HG02884 (cell line): ENCODE data around the gene ZNF792.
"Not testable (repeated sequence)": the region's sequence is repeated elsewhere in the genome, so short reads cannot be mapped to it uniquely, and the experiment has no call there.

Source experiments
- ATAC-seq: cut with Tn5 transposase; IDR thresholded peaks from one replicate; pipeline ENCODE4 v1.9.1; 2021; ENCODE audit warnings: mild to moderate bottlenecking, moderate library complexity; ENCODE audit not compliant: unreplicated experiment

Gene ZNF792

GRCh38 chr19:34998777-34999497, 34.9 kb upstream of the ZNF792 start:
- ATAC-seq = no peak

GRCh38 chr19:34998224-34998623, 34.2 kb upstream of the ZNF792 start:
- ATAC-seq = not testable (repeated sequence)

DNA sequence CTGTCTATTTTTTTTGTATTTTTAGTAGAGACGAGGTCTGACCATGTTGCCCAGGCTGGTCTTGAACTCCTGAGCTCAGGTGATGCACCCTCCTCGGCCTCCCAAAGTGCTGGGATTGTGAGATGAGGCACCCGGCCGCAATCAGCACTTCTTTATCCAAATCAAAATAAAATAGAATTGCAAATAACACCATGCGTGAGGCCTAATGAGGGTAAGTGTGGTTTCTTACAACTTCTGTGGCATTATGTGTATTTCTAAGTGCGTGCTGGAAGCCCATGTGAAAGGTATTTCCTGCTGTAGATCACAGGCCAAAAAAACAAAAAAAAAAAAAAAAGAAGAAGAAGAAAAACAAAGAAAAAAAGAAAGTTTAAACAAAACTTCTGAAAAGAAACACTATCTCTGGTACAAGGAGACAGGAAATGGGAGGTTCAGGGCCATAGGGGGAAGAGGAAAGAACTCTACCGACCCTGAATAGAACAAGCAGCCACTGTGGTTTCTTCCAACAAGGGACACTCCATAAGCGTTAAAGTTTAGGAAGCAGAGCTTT, 33.1 kb upstream of the ZNF792 start:
- ATAC-seq = no peak

GRCh38 chr19:34995551-34995950, 31.5 kb upstream of the ZNF792 start:
- no peak for ATAC-seq

GRCh38 chr19:34994643-34995541, 30.9 kb upstream of the ZNF792 start:
- ATAC-seq = no peak

DNA sequence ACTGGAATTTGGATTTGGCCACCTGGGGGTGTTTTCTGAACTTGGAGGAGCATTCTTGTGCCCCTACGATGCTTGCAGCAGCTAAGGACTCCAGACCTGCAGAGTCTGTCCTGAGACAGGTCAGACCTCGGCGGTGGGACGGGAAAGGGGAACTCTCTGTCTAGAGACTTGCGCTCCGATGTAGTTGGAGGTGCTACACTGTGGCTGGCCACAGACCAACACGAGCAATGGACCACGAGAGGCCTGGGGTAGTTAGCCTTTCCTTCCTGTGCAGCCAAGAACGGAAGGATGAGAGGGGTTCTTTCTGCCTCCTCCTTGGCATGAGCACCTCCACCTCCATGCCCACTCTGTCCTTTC, 30.2 kb upstream of the ZNF792 start:
- ATAC-seq = no peak

DNA sequence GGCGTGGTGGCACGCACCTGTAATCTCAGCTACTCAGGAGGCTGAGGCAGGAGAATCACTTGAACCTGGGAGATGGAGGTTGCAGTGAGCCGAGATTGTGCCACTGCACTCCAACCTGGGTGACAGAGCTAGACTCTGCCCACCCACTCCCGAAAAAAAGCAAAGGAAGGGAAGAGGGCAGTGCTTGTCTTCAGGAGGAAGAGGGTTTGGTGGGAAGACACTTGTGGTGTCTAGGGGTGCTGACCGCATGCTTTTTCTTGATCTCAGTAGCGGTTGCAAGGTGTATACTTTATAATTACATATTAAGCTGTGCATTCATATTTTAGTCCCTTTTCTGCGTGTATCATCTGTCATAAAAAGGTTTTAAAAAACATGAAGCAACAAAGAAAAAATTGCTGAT, 28.6 kb upstream of the ZNF792 start:
- ATAC-seq = not testable (repeated sequence)

DNA sequence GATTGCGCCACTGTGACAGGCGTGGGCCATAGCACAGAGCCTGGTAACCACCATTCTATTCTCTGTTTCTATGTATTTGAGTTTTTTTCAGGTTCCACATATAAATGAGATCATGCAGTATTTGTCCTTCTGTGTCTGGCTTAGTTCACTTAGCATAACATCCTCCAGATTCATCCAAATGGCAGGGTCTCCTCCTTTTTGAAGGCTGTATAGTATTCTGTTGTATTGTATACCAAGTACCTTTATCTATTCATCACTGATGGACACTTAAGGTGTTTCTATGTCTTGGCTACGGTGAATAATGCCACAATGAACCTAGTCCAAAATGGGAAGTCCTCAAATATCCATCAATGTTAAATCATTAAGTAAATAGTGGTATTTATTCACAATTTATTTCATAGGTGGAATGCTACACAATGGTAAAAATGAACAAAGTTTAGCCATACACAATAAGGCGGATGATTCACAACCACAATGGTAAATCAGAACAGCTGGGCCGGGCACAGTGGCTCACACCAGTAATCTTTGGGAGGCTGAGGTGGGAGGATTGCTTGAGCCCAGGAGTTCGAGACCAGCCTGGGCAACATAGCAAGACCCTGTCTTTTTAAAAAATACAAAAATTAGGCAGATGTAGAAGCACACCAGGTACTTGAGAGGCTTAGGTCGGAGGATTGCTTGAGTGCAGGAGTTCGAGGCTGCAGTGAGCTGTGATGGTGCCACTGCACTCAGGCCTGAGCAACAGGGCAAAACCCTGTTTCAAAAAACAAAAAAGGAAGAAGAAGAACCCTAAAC, 27.7 kb upstream of the ZNF792 start:
- no peak for ATAC-seq

- no peak for ATAC-seq
Measured at GRCh38 chr19:34990578-34991192, 26.7 kb upstream of the ZNF792 start.

DNA sequence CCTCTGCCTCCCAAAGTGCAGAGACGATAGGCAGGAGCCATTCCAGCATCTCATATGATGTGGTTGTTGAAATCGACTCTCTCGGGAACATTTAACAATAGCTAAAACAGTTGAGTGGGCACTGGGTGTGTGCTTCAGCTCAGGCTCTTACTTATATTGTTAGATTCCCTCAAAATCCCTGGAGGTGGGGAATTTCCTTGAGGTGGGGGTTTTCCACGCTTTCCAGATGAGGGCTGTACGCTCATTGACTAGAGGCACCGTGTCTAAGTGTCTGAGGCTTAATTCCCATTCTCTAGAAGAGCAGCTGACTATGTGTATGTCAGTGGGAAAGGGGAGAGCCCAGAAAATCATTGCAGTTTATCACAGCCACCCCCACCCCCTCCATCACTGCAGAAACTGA, 25.3 kb upstream of the ZNF792 start:
- no peak for ATAC-seq

DNA sequence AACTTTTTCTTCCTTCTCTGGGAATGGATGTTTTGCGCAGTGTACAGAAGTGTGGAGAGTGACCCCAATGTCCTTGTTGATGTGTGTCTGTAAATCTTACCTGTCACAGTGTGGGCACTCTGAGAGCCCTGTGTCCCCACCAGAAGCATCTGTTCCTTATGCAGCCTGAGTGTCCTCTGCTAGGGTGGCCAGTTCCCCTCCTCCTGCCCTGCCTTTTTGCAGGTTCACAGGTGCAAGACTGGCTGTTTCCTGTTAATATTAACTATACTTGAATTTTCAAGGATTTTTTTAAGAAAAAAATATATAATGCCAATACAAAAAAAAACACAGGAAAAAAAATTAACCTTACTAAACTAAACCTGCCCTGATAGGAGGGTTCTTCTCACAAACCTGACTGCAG, 24.1 kb upstream of the ZNF792 start:
- ATAC-seq = no peak

GRCh38 chr19:34985249-34986022, 21.4 kb upstream of the ZNF792 start:
- ATAC-seq = no peak

DNA sequence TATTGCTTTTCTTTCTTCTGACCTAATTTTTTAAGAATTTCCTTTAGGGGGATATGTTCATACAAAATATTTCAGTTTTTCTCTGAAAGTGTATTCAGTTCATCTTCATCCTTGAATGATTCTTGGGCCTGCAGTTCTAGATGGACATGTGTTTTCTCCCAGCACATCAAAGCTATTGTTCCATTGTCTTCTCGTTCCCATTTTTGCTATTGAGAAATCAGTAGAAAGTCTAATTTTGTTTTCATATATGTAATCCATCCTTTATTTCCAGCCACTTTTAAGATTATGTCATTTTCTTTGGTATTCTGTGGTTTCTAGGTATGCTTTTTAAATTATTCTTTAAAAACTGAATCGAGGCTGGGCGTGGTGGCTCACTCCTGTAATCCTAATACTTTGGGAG, 20.3 kb upstream of the ZNF792 start:
- ATAC-seq = no peak

GRCh38 chr19:34983786-34984185, 19.8 kb upstream of the ZNF792 start:
- ATAC-seq = no peak

DNA sequence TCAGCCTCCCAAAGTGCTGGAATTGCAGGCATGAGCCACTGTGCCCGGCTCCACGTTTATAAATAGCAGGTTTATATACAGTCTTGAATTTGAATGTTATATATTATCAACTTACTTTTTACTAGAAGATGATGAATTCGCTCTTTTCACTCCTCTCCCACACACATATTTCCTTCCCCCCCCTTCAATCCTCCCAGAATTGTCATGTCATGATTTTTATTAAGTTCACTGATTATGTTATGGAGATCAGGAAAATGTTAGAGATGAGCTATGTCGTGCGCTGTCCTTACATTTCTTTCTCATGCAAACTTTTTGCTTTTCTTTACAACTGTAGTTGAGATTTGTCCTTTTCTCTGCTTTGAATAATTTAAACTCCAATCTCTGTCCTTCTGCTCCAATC, 18.2 kb upstream of the ZNF792 start:
- no peak for ATAC-seq

GRCh38 chr19:34979819-34980640, 16.0 kb upstream of the ZNF792 start:
- no peak for ATAC-seq

- no peak for ATAC-seq
Measured at GRCh38 chr19:34976611-34977010, 12.6 kb upstream of the ZNF792 start.

GRCh38 chr19:34975056-34975455, 11.0 kb upstream of the ZNF792 start:
- no peak for ATAC-seq

DNA sequence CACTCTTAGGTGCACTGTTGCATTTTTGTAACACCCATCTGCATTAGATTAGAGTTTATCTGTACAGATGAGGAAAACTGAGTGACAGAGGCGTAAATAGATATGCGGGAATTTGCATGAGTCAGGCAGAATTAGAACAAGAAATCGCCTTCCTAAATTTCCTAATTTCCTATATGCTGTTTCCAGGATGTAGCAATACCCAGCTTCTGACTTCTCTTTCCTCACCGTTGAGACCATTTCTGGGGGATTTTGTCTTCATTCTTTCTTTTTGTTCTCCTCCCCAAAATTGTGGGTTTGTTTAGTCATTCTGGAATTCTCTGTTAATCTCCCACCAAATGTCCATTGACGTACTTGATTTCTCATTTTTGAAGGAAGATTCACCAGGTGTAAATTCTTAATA, 10.6 kb upstream of the ZNF792 start:
- ATAC-seq = no peak
